H1 (cell line): ENCODE measurements around the gene PGM1. TPM values are rescaled to one million over a fixed set of nuclear protein-coding genes. Genes with fewer than 3 reads are reported as not detected.

Experiments used
- ATF2 ChIP-seq: IDR thresholded peaks from 2 replicates; pipeline ENCODE4 v1.6.1; 2012; ENCODE audit warnings: low read length, inconsistent platforms
- BACH1 ChIP-seq: IDR thresholded peaks from 2 replicates; pipeline ENCODE4 v1.6.1; 2012; ENCODE audit warnings: low read length, improper control_type of control experiment
- NANOG ChIP-seq: IDR thresholded peaks from 2 replicates; pipeline ENCODE4 v1.6.1; 2011; ENCODE audit warnings: low read length, low read depth, mild to moderate bottlenecking, inconsistent platforms; ENCODE audit not compliant: insufficient read depth, poor library complexity, severe bottlenecking
- PHF8 ChIP-seq: fragments of 200-600 bp; sonication (generic); conservative IDR thresholded peaks from 2 replicates; pipeline ENCODE4 v1.7.1; 2012; ENCODE audit warnings: low read depth, mild to moderate bottlenecking, inconsistent platforms, low read length, moderate library complexity
- SP2 ChIP-seq: IDR thresholded peaks from 2 replicates; pipeline ENCODE4 v1.6.1; 2012; ENCODE audit warnings: mild to moderate bottlenecking, low read length, inconsistent platforms
- TBP ChIP-seq: IDR thresholded peaks from 2 replicates; pipeline ENCODE4 v1.6.1; 2011; ENCODE audit warnings: low read depth, low read length, improper control_type of control experiment
- polyA plus RNA-seq, 7 experiments: library from polyadenylated mRNA; depleted of rRNA in 3 of 7; stranded (reverse) in 5 of 7; unstranded in 2 of 7; fragments of >200 nt in 5 of 7; fragments of 200-250 nt in 2 of 7; gene quantifications; 1 replicate in 5 of 7; 2 replicates in 1 of 7; 4 replicates in 1 of 7; pipeline versions ENCODE4 v1.2.1 to v1.2.3, GENCODE V29; 2011 to 2013; ENCODE audit warnings: missing spikeins in 2 of 7, mixed read lengths in 2 of 7
- total RNA-seq: library from RNA; stranded (reverse); fragmentation: NEBNext Ultra II Directional; extraction: Animal tissue kit (Norgen Biotek cat#: 25700); gene quantifications from 2 replicates; pipeline ENCODE4 v1.2.1, GENCODE V29; 2021

The PGM1 gene
- total and polyA plus RNA-seq, 2 of the 8 experiments (the other 6 are each of a cell fraction or from before 2014, with no cell fraction given), result 33.0 to 65.4 TPM

GRCh38 chr1:63623952-63624351 is 30.7 kb downstream of the PGM1 start (continued):
- TF ChIP-seq SP2 (no peak), PHF8 (no peak), ATF2 (no peak), NANOG (no peak), BACH1 (no peak), TBP (no peak)
